ENCODE data around the gene ASIC3. TPM values are rescaled to one million over a fixed set of nuclear protein-coding genes. Genes with fewer than 3 reads are reported as not detected.

The ASIC3 gene
- total and polyA plus RNA-seq, 3 donors from 2014 or later = 20.8 to 37.9 (median 27.5) TPM

- no peaks in the 10 kb centered on the region for H3K36me3 ChIP-seq (ENCODE audit: low read depth, missing control alignments)
- H3K4me1 ChIP-seq = peaks cover 45% of the 10 kb centered on the region
- H3K4me3 ChIP-seq = peak overlapping the region; percentile 86 to 93
- TF ChIP-seq POLR2A (IDR thresholded peaks at IDR 0.05) (no peak), CTCF (IDR thresholded peaks at IDR 0.05) (no peak)
- H3K27ac ChIP-seq = peak overlapping the region; percentile 84 to 98
- 2 to 4% methylated on average over 18 of the region's 18 CpGs for WGBS, 2 donors
- H3K9me3 ChIP-seq = no peaks in the 10 kb centered on the region
- intact Hi-C loops (cut with DNase I; ENCODE audit: low total_unique reads) = no loop called here
- no peak for DNase-seq
- H3K27me3 ChIP-seq = no peaks in the 10 kb centered on the region
These were observed 10.5 kb downstream of the ASIC3 start for GRCh38 chr7:151058781-151059366.

- DNase-seq = peak; percentile 89
- Histone ChIP-seq H3K4me1 (peaks cover 45% of the 10 kb centered on the region), H3K36me3 (ENCODE audit: low read depth, missing control alignments) (no peaks in the 10 kb centered on the region), H3K9me3 (no peaks in the 10 kb centered on the region), H3K27ac (peak within 1 kb of the TSS; percentile 84 to 98), H3K27me3 (no peaks in the 10 kb centered on the region), H3K4me3 (peak within 1 kb of the TSS; percentile 86 to 93)
- intact Hi-C loops (cut with DNase I; ENCODE audit: low total_unique reads) = no loop called here
- WGBS, 2 donors = 1% methylated on average over 14 to 64 of the region's 75 CpGs
- peak; percentile 18 to 51 (median 19) for TF ChIP-seq CTCF (IDR thresholded peaks at IDR 0.05)
- no peak for TF ChIP-seq POLR2A (IDR thresholded peaks at IDR 0.05)
These were observed 11.2 kb downstream of the ASIC3 start, which contains the start of gene SLC4A2 for GRCh38 chr7:151059367-151060112. Gene SLC4A2 (plus strand): TSS chr7:151059589. CDS start chr7:151061988, 2,399 bp downstream.

- TF ChIP-seq POLR2A (IDR thresholded peaks at IDR 0.05) (no peak), CTCF (IDR thresholded peaks at IDR 0.05) (peak in 1 of 3 experiments; percentile 5)
- peaks cover 45% of the 10 kb centered on the region for H3K4me1 ChIP-seq
- no peaks in the 10 kb centered on the region for H3K9me3 ChIP-seq
- H3K36me3 ChIP-seq (ENCODE audit: low read depth, missing control alignments) = no peaks in the 10 kb centered on the region
- no peaks in the 10 kb centered on the region for H3K27me3 ChIP-seq
- peak overlapping the region; percentile 84 to 98 for H3K27ac ChIP-seq
- peak overlapping the region; percentile 86 to 93 for H3K4me3 ChIP-seq
- WGBS, 2 donors = 1 to 2% methylated on average over 12 to 17 of the region's 17 CpGs
- DNase-seq = no peak
- intact Hi-C loops (cut with DNase I; ENCODE audit: low total_unique reads) = no loop called here
These were observed 11.7 kb downstream of the ASIC3 start for GRCh38 chr7:151060113-151060415.

- Histone ChIP-seq H3K4me1 (peaks cover 45% of the 10 kb centered on the region), H3K9me3 (no peaks in the 10 kb centered on the region), H3K36me3 (ENCODE audit: low read depth, missing control alignments) (no peaks in the 10 kb centered on the region), H3K27ac (peak overlapping the region; percentile 84 to 98), H3K4me3 (peak overlapping the region; percentile 86 to 93), H3K27me3 (no peaks in the 10 kb centered on the region)
- 10 to 11% methylated on average over 11 to 21 of the region's 21 CpGs for WGBS, 2 donors
- intact Hi-C loops (cut with DNase I; ENCODE audit: low total_unique reads) = no loop called here
- peak; percentile 71 for DNase-seq
- TF ChIP-seq POLR2A (IDR thresholded peaks at IDR 0.05) (no peak), CTCF (IDR thresholded peaks at IDR 0.05) (no peak)
These were observed 12.3 kb downstream of the ASIC3 start for GRCh38 chr7:151060416-151061212.
